Hematopoietic multipotent progenitor cell treated with erythropoietin and hydrocortisone succinate and interleukin-3 and kit ligand, for 15 days (in vitro differentiated cells): ENCODE results near the gene C1QC.

Source experiments
- DNase-seq: peaks from one replicate; pipeline ENCODE4 v3.0.0-alpha.2; 2015; ENCODE audit warnings: low spot score

C1QC gene

DNA sequence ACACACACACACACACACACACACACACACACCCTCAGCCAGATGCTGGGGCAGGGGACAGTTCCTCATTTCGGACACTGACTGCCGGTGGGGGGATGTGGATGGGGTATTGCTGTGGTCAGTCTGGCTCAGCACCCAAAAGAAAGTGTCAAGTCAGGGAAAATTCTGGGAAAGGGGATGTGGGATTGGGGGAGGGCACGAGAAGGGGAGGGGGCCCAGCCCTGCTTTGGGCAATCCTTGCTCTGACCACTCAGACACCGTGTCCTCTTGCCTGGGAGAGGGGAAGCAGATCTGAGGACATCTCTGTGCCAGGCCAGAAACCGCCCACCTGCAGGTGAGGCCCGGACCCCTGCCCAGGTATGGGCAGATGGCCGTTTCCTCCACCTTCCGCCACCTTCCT lies at the start of gene C1QC:
TSS of gene C1QC (plus strand) at position 253 of the 400 bp plus-strand sequence. CDS start 391 bp downstream, outside the sequence.
- no peak for DNase-seq

DNA sequence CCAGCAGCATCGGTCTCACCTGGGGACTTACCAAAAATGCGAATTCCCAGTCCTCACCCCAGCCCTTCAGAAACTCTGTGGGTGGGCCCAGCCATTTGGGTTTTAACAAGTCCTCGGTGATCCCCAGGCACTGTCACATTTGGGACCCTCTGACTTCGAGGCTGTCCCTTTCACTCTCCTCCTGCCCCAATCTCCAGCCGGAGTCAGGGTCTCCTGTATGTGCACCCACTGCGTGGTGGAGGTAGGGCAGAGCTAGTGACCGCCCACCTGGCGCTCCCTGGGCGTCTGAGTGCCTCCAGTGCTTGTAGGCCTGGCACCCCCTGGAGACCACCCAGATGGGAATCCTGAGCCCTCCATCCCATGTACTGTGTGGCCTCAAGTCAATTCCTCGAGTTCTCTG lies 49.0 kb upstream of the C1QC start:
- DNase-seq: no peak

DNA sequence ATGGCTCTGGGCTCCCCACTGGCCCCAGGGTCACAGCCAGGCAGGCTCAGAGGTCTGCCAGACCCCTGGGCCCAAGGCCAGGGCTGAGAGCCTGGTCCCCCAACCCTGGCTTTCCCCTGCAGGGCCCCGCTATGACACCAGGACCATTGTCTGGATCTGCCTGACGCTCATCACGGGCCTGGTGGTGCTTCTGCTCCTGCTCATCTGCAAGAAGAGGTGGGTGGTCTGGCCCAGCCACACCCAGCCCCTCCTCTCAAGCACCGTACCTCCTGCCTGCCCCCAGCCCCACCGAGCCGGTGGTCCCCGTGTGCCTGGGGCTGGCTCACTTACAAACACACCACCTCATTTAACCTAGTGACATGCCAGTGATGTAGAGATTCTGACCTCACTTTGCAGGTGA lies 48.3 kb upstream of the C1QC start:
- no peak for DNase-seq

DNA sequence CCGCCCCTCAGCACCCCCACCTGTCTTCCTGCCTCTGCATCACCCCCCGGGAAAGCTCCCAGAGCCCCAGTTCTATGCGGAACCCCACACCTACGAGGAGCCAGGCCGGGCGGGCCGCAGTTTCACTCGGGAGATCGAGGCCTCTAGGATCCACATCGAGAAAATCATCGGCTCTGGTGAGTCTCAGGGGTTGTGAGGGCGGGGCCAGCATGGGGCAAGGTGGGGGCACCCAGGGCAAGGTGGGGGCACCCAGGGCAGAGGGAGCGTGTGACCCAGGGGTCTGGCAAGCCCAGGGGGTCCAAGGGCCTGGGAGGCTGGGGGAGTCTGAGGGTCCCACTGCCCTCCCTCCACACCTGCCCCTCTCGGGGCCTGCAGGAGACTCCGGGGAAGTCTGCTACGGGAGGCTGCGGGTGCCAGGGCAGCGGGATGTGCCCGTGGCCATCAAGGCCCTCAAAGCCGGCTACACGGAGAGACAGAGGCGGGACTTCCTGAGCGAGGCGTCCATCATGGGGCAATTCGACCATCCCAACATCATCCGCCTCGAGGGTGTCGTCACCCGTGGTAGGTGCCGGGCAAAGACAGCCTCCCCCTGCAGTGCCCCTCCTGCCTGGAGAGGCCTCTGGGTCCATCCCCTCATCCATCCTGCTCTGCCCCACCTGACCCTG lies 46.0 kb upstream of the C1QC start:
- DNase-seq: no peak

DNA sequence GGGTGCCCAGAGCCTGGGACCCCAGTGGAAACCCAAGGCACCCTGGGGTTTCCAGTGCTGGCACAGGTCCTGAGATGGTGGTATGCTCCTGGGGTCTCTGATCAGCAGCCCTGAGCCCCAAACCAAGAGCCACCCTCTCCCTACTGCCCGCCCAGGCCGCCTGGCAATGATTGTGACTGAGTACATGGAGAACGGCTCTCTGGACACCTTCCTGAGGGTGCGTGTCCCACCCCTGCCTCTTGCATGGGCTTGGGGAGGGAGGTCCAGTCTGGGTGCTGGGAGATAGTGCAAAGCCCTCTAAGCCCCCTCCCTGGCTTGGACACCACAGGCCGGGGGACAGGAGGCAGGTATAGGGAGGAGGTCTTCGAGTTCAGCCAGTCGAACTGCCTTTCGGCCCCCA lies 45.4 kb upstream of the C1QC start:
- no peak for DNase-seq

DNA sequence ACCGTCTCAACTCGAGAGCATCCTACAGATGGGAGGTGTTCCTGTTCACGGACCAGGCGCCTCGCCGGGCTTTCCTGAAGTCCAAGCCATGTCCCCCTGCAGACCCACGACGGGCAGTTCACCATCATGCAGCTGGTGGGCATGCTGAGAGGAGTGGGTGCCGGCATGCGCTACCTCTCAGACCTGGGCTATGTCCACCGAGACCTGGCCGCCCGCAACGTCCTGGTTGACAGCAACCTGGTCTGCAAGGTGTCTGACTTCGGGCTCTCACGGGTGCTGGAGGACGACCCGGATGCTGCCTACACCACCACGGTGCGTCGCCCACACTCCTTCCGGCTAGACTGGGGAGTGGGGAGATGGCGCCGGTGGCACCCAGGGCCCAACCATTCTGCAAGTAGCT lies 44.7 kb upstream of the C1QC start:
- DNase-seq: no peak

DNA sequence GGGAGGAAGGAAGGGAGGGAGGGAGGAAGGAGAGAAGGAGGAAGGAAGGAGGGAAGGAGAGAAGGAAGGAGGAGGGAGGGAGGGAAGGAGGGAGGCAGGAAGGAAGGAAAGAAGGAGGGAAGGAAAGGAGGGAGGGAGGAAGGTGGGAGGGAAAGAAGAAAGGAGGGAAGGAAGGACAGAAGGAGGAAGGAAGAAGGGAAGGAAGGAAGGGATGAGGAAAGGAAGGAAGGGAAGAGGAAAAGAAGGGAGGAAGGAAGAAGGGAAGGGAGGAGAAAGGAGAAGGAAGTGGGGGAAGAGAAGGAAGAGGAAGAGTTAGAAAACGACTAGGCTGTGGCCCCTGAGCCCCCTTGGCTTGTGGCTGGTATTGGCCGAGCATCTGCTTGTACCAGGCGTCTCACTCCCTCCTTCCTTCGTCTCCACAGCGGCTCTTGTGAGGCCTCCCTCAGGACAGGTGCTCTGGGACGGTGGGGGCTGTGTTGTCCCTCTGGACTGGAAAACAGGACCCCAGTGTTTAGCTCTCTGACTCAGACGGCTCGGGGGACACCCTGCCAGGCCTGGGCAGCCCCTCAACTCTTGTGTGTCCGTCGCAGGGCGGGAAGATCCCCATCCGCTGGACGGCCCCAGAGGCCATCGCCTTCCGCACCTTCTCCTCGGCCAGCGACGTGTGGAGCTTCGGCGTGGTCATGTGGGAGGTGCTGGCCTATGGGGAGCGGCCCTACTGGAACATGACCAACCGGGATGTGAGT lies 43.2 kb upstream of the C1QC start:
- no peak for DNase-seq

DNA sequence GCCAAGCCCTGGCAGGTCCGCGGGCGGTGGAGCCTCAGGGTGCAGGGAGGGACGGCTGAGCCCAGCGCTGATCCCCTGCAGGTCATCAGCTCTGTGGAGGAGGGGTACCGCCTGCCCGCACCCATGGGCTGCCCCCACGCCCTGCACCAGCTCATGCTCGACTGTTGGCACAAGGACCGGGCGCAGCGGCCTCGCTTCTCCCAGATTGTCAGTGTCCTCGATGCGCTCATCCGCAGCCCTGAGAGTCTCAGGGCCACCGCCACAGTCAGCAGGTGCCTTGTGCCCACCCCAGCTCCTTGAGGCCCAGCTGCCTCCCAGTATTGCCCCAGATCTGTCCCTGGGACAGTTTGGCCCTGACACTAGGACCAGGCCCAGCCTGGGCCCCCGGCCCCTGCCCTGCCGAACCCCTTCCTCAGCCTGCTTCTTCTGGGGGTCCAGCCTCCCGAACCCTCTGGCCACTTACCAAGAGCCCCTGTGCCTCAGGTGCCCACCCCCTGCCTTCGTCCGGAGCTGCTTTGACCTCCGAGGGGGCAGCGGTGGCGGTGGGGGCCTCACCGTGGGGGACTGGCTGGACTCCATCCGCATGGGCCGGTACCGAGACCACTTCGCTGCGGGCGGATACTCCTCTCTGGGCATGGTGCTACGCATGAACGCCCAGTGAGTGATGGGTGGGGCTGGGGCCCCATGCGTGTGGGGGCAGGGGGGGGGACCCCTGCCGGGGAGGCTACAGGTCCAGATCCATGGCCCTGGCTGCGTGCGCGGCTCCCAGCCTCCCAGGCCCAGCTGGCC lies 42.4 kb upstream of the C1QC start:
- DNase-seq: no peak

DNA sequence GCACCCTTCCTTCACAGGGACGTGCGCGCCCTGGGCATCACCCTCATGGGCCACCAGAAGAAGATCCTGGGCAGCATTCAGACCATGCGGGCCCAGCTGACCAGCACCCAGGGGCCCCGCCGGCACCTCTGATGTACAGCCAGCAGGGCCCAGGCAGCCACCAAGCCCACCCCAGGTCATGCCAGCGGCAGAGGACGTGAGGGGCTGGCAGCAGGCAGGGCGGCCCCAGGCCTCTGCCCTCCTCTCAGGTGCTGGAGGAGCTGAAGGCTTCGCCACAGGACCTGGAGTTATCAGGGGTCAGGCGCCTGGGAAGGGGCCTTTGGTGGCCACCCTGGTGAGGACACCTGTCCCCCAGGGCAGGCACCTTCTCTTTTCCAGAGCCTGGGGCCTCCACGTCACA lies 41.8 kb upstream of the C1QC start:
- DNase-seq: no peak

DNA sequence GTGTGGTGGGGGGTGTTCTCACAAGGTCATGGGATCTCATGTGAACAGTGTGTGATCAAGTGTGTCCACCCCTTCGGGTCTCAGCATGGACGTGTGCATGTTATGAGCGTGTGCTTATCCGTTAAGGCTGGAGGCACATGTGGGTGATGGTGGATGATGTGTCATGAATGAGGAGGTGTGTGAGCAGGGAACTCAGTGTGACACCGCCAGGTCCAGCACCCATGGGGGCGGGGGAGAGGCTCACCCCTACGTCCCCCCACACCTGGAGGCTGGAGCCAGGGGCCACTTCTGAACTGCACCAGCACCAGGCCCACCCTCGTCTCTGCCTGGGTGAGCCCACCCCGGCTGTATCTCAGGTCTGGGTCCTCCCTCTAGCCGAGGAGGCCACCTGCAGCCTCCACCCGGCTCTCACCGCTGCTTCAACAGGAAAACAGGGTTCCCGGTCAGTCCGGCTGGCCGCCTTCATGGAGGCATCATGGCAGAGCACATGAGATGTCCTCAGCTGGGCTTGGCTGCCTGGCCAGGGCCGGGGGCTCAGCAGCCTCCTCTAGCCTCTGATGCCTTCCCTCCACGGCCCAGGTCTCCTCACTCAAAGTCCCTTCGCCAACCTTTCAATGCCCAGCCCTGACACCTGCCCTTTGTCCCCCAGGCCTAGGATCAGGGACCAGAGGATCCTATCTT lies 41.2 kb upstream of the C1QC start:
- no peak for DNase-seq

DNA sequence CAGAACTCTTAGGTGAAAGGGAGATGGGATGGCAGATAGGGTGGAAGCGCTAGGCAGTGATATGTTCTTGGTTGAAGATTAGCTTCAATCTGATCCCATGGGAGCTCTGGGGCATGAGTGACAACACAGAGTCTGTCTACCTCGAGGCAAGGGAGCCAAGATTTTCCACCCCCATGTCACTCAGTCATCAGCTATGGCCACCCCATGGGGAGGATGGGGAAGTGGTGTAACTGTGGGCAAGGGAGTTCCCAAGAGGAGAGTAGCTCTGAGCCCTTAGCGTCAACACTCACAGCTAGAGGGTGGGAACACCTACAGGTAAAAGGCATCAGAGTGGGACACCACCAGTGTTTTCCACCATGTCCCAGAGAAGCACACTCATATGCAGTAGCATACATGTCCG lies 37.3 kb upstream of the C1QC start:
- no peak for DNase-seq

DNA sequence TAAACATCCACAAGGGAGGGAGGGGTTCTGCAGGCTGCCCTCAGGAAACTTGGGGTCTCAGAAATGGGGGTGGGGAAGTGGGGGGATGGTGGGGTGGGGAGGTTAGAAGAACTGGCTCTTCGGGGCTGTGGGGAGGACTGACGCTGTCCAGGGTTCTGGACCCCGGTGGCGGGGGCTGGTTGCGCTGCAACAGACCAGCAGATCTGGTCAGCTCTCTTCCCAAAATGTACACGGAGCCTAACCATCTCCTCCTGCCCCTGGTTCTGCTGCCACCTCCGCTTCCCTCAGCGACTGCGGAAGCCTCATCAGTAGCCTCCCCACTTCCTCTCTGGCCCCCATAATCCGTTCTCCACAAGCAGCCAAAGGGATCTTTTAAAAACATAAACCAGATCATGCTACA lies 36.3 kb upstream of the C1QC start:
- DNase-seq: no peak

DNA sequence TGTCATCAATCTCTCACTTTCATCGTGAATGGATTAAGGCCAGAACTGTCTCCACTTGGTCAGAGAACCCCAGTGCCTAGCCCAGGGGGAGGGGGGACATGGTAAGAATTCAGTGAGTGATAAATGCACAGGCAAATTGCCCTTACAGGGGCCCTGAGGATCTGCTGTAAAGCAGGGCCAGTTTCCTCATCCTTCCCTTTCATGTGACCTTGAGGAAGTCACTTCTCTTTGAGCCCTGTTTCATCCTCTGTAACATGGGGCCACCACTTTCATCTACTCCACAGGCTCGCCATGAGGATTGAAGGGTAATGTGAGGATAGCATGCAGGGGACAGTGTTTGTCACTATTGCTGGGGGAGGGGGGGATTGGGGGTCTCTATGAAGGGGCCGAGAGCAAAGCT lies 35.1 kb upstream of the C1QC start:
- no peak for DNase-seq

DNA sequence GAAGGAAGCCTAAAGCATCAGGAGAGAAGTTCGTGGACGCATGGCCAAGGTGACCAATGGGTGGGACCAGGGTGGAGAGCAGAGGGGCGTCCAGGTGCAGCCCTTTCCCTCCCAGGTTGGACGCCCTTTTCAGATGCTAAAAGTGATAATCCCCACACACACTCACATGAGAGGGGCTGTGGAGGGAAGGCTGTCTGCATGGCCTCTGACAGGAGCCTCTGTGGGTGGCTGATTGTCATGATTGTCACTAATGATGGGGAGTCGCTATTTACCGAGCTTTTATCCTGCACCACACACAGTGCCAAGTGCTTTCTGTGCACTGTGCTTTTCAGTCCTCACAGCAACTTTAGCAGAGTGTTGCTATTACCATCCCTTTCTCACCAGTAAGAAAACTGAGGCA lies 34.1 kb upstream of the C1QC start:
- no peak for DNase-seq

DNA sequence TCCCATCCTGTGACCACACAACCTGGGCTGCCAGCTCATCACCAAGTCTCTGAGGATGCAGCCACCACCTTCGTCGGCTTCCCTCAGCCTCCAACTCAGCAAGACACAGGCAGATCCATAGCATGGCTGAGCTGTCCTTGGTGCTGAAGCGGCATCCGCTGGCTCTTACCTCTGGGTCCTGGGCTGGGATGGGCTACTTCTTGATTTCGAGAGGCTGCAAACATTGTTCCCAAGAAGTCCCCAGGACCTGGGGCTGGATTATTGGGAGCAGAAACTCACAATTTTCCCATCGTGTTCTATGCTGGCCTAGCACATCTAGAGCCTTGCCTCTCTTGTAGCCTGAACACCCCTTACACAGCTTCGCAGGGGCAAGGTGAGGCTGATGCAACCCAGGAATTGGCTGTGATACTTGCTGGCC lies 31.9 kb upstream of the C1QC start:
- DNase-seq: no peak

DNA sequence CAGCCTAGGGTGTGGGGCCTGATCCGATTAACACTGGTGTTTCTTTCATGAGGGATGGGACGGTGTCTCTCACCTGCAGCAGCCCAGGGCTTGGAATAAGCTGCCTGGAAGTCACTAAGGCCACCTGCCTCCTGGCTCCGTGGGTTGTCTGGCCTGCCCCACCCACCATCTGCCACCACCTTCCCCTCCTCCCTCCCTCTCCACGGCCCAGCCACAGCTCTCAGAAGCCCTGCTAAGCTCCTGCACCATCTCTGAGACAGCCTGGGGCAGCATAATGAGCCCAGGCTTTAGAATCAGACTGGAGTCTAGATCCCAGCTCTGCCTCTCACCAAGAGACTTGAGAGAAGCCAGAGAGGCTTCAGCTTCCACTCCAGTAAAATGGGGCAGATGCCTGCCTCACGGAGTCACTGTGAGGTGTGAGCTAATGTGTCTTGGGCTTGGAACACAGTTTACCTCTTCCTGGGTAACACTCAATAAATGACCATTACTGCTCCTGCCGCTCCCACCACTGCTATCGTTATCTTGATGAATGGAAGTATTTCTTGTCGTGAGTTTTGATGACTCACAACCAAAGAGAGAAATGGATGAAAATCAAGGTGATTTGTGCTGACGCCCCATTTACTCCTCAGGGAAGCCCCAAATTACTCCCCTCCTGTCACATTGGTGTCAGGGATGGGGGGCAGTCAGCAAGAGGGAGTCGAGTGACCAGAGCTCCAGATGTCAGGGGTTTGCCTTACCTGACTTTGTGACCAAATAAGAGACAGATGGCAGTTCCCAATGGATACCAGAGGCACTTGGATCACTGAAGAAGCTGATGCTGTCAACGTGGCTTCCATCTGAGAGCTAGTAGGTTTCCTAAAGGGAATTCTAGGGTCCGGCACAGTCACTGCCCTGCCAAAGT lies 30.5 kb upstream of the C1QC start:
- DNase-seq: no peak

DNA sequence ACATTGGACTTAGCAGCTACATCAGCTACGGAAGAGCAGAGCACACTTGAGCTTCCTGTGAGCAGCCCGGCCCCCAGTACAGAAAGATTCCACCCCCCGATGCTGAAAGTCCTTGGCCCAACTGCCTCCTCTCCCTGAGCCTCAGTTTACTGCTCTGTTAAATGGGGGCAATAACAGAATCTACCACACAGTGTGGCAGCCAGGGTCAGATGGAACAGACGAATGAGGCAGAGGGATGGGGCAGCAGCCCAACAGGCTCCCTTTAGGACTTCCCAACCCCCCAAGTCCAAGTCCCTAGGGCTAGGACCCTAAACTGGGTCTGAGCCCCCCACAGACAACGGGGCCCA lies 29.9 kb upstream of the C1QC start:
- DNase-seq: no peak

DNA sequence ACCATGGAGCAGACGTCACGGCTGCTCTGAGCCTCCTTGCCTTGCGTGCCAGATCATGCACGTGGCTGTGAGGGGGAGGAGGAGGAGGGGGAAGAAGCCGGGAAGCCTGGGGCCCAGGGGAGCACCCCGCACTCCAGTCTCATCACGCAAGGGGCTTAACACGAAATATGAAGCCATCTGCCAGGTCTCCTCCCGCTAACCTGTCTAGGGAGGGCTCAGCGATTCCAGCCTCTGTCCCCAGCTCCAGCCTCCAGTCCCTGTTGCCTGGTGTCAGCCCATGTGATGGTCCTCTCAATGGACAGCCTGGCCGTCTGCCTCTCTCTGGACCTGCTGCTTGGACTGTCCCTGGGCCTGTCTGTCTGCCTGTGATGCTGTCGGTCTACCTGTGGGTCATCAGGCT lies 29.5 kb upstream of the C1QC start:
- no peak for DNase-seq

DNA sequence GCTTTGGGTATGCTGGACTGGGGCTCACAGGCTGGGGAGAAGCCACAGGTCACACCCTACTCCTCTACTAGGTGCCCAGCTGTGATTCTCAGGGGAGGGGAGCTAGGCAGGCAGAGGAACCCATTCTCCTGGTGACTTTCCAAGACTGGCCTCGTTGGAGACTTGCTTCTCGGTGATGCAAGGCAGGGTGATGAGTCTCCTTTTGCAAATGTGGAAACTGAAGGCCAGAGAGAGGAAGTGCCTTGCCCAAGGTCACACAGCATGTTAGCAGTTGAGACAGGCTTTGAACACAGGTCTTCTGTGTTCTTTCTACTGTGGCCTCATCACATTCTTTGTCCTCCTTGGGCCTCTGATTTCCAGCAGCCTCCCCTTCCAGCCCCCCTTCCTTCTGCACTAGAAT lies 27.5 kb upstream of the C1QC start:
- DNase-seq: no peak

DNA sequence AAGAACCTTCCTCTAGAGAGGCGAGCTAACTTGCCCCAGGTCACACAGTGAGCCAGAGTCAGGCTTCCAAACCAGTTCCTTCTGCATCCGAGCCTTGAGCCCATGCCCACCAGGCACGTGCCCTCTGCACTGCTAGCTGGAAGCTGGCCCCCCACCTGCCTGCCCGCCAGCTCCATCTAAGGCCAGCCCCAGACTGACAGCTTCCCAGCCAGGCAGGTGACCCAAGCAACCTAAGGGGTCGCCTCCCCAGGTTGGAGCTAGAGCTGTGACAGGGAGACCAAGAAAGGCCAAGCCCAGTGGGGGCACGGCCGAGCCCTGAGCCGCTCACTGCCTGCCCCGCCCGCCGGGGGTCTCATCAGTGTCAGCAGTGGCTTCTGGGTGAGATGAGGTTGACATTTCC lies 26.9 kb upstream of the C1QC start:
- no peak for DNase-seq

DNA sequence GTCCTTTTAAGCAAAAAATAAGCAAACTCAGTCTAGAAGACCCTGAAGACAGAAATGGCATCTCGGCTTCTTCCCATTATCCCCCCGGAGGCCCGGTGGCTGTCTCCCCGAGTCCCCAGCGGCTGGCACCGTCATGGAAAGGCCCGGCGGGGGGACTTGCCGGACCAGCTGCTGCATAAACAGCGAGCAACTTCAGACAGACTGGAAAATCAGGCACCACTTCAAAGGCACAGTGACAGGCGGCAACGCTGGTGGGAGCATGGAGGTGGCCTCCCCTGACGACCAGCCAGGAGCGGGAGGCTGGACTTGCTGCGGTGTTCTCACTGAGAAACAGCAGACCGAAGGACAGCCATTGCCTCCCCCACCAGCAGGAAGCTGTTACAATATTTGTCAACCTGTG lies 25.4 kb upstream of the C1QC start:
- no peak for DNase-seq

DNA sequence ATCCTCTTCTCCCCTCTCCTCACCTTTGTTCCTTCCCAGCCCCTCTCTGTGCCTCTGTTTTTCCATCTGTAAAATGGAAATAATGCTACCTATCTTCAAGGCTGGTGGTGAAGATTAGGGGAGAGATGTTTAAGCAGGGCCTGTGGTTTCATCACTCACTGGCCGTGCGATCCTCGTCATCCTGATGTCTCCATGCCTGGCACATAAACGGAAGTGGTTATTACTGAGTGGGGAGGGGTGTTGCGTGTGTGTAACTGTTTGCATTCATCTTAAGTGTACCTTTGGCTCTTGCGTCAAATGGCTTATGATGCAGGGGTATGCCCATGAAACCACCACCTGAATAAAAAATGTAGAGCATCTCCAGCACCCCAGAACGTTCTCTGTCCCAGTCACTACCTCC lies 24.2 kb upstream of the C1QC start:
- no peak for DNase-seq
